CD4-positive, alpha-beta T cell (primary cell): ENCODE measurements around the gene MACROD2. TPM values are rescaled to one million over a fixed set of nuclear protein-coding genes. Genes with fewer than 3 reads are reported as not detected.

Experiments used
- ATAC-seq: fragments of 200-7000 bp; cut with Tn5 transposase; one replicate; pipeline ENCODE4 v1.10.0; 2022; ENCODE audit warnings: mild to moderate bottlenecking; ENCODE audit not compliant: poor library complexity
- CTCF ChIA-PET: fragments of 350-600 bp; sonication (Branson Sonifier 250); formaldehyde crosslinking; loops from one replicate; lab custom pipeline; 2021; ENCODE audit warnings: antibody characterized with exemption, inconsistent platforms; lab: Charles Lee
- POLR2A ChIA-PET: fragments of 350-600 bp; sonication (Branson Sonifier 250); formaldehyde crosslinking; loops from one replicate; lab custom pipeline; 2021; ENCODE audit warnings: antibody characterized with exemption, inconsistent platforms; lab: Charles Lee
- DNase-seq, 14 experiments: peaks; one replicate each; pipeline ENCODE4 v3.0.0-alpha.2; 2013 to 2020; ENCODE audit warnings: mixed read lengths in 2 of 14
- H3K27ac ChIP-seq, 2 donors: one replicate each; pipeline versions ENCODE4 v1.5.1 to v1.7.0; 2013; ENCODE audit warnings: low read length in 2 of 2, low read depth in 1 of 2, mild to moderate bottlenecking in 1 of 2
- H3K27me3 ChIP-seq, 2 experiments: 1 replicate in 1 of 2; 2 replicates in 1 of 2; pipeline versions ENCODE4 v1.6.1 to v1.7.0; 2013; ENCODE audit warnings: low read length in 2 of 2, control low read depth in 1 of 2, mild to moderate bottlenecking in 1 of 2, moderate library complexity in 1 of 2; ENCODE audit not compliant: insufficient read depth in 2 of 2, control insufficient read depth in 1 of 2
- H3K36me3 ChIP-seq: one replicate; pipeline ENCODE4 v1.6.1; 2013; ENCODE audit warnings: low read length, control low read depth; ENCODE audit not compliant: insufficient read depth
- H3K4me1 ChIP-seq: one replicate; pipeline ENCODE4 v1.6.1; 2013; ENCODE audit warnings: low read length, control low read depth; ENCODE audit not compliant: insufficient read depth
- H3K4me3 ChIP-seq: one replicate; pipeline ENCODE4 v1.5.1; 2013; ENCODE audit warnings: mild to moderate bottlenecking, low read length, moderate library complexity
- H3K9me3 ChIP-seq, 2 experiments: 1 replicate in 1 of 2; 2 replicates in 1 of 2; pipeline versions ENCODE4 v1.6.1 to v1.7.0; 2013; ENCODE audit warnings: low read length in 2 of 2, mild to moderate bottlenecking in 2 of 2, control low read depth in 1 of 2, moderate library complexity in 1 of 2; ENCODE audit not compliant: control insufficient read depth in 1 of 2, insufficient read depth in 1 of 2
- H3K27ac Mint-ChIP-seq: one replicate; pipeline ENCODE4 v1.8.0; 2020; ENCODE audit warnings: mixed read lengths
- H3K27me3 Mint-ChIP-seq: one replicate; pipeline ENCODE4 v1.8.0; 2021; ENCODE audit warnings: mixed read lengths
- H3K36me3 Mint-ChIP-seq: one replicate; pipeline ENCODE4 v1.8.0; 2021; ENCODE audit warnings: low read depth, mixed read lengths
- H3K4me1 Mint-ChIP-seq: one replicate; pipeline ENCODE4 v1.8.0; 2021; ENCODE audit warnings: low read depth, mixed read lengths
- H3K4me3 Mint-ChIP-seq: one replicate; pipeline ENCODE4 v1.8.0; 2020; ENCODE audit warnings: mild to moderate bottlenecking, mixed read lengths
- H3K9me3 Mint-ChIP-seq: one replicate; pipeline ENCODE4 v1.8.0; 2020; ENCODE audit warnings: mixed read lengths
- CTCF ChIP-seq: fragments of 200-600 bp; IDR thresholded peaks from one replicate; pipeline ENCODE4 v1.8.0; 2022; ENCODE audit warnings: antibody characterized with exemption, mild to moderate bottlenecking
- intact Hi-C, 2 experiments: fragments of 100-400 bp; cut with DNase I in 1 of 2; cut with micrococcal nuclease in 1 of 2; formaldehyde crosslinking; loops; one replicate each; pipeline versions ENCODE4 v1.15.1 to v1.9.0; 2023 to 2025; cut with DNase I, micrococcal nuclease
- total RNA-seq, 174 experiments: library from RNA in 2 of 174; stranded (reverse) in 2 of 174; gene quantifications; one replicate each; pipeline ENCODE4 v1.2.3 and lab custom pipeline; 2021 to 2026

MACROD2 gene
- total RNA-seq, 2 experiments from 2014 or later: not detected

- H3K4me1 Mint-ChIP-seq: no peaks in the 10 kb centered on the region
- ChIA-PET CTCF (no interaction called here), POLR2A (no interaction called here)
- no peak overlapping the region for H3K27ac Mint-ChIP-seq
- peaks cover 4% of the 10 kb centered on the region for H3K9me3 Mint-ChIP-seq
- DNase-seq (no peak), ATAC-seq (no peak)
- H3K36me3 Mint-ChIP-seq: no peaks in the 10 kb centered on the region
- Histone ChIP-seq H3K27ac (no peak overlapping the region), H3K36me3 (no peaks in the 10 kb centered on the region), H3K27me3 (no peaks in the 10 kb centered on the region), H3K9me3 (peaks cover 0 to 6% of the 10 kb centered on the region in 2 experiments), H3K4me3 (no peak overlapping the region), H3K4me1 (no peaks in the 10 kb centered on the region)
- TF ChIP-seq CTCF: no peak
- intact Hi-C loops: no loop called here
- no peaks in the 10 kb centered on the region for H3K27me3 Mint-ChIP-seq
- H3K4me3 Mint-ChIP-seq: no peak overlapping the region
These were observed 1799.1 kb downstream of the MACROD2 start for GRCh38 chr20:15794409-15794808.

- H3K4me3 ChIP-seq: no peak overlapping the region
- no peaks in the 10 kb centered on the region for H3K27me3 ChIP-seq
- peaks cover 4% of the 10 kb centered on the region for H3K9me3 Mint-ChIP-seq
- intact Hi-C loops: no loop called here
- H3K36me3 Mint-ChIP-seq: no peaks in the 10 kb centered on the region
- ChIA-PET POLR2A (no interaction called here), CTCF (no interaction called here)
- H3K4me1 Mint-ChIP-seq: no peaks in the 10 kb centered on the region
- H3K36me3 ChIP-seq: no peaks in the 10 kb centered on the region
- no peak overlapping the region for H3K4me3 Mint-ChIP-seq
- peaks cover 0 to 6% of the 10 kb centered on the region in 2 experiments for H3K9me3 ChIP-seq
- no peak overlapping the region for H3K27ac Mint-ChIP-seq
- no peaks in the 10 kb centered on the region for H3K27me3 Mint-ChIP-seq
- no peaks in the 10 kb centered on the region for H3K4me1 ChIP-seq
- no peak overlapping the region for H3K27ac ChIP-seq
- no peak for TF ChIP-seq CTCF
- DNase-seq (no peak), ATAC-seq (no peak)
These were observed 1800.1 kb downstream of the MACROD2 start for GRCh38 chr20:15795305-15796019.

- ChIA-PET POLR2A (interaction anchor here (0.7 kb wide), 1 partner anchor 95 kb away, joined by 3 read pairs; no protein-coding TSS in a partner anchor), CTCF (no interaction called here)
- Histone ChIP-seq H3K27me3 (no peaks in the 10 kb centered on the region), H3K4me1 (no peaks in the 10 kb centered on the region), H3K9me3 (peaks cover 0 to 6% of the 10 kb centered on the region in 2 experiments), H3K36me3 (no peaks in the 10 kb centered on the region), H3K27ac (no peak overlapping the region), H3K4me3 (no peak overlapping the region)
- peaks cover 4% of the 10 kb centered on the region for H3K9me3 Mint-ChIP-seq
- H3K27me3 Mint-ChIP-seq: no peaks in the 10 kb centered on the region
- H3K4me1 Mint-ChIP-seq: no peaks in the 10 kb centered on the region
- no peak overlapping the region for H3K27ac Mint-ChIP-seq
- no peak for TF ChIP-seq CTCF
- intact Hi-C loops: no loop called here
- DNase-seq (no peak), ATAC-seq (no peak)
- H3K36me3 Mint-ChIP-seq: no peaks in the 10 kb centered on the region
- no peak overlapping the region for H3K4me3 Mint-ChIP-seq
These were observed 1804.6 kb downstream of the MACROD2 start for GRCh38 chr20:15799871-15800270.
